Activated T-cell treated with anti-CD3 and anti-CD28 coated beads, Interleukin-2, amount 50 U/mL, for 24 hours (primary cell): ENCODE results near the gene INPP4A.
A peak's percentile ranks its signal among the peaks of the same experiment; 100 is the strongest.
"Not testable (repeated sequence)": the region's sequence is repeated elsewhere in the genome, so short reads cannot be mapped to it uniquely, and the experiment has no call there.

Experiments
- DNase-seq: peaks from one replicate; pipeline ENCODE4 v3.0.0-alpha.2; 2020
- H3K27ac Mint-ChIP-seq: 2 replicates; pipeline ENCODE4 v1.8.0; 2020; ENCODE audit warnings: mild to moderate bottlenecking, mixed read lengths
- H3K27me3 Mint-ChIP-seq: 2 replicates; pipeline ENCODE4 v1.8.0; 2020; ENCODE audit warnings: mixed read lengths
- H3K36me3 Mint-ChIP-seq: 2 replicates; pipeline ENCODE4 v1.8.0; 2020; ENCODE audit warnings: low read depth, mixed read lengths
- H3K4me1 Mint-ChIP-seq: 2 replicates; pipeline ENCODE4 v1.8.0; 2020; ENCODE audit warnings: low read depth, mixed read lengths
- H3K4me3 Mint-ChIP-seq: 2 replicates; pipeline ENCODE4 v1.8.0; 2020; ENCODE audit warnings: mild to moderate bottlenecking, moderate library complexity, mixed read lengths
- H3K9me3 Mint-ChIP-seq: 2 replicates; pipeline ENCODE4 v1.8.0; 2020; ENCODE audit warnings: mixed read lengths

Gene INPP4A

DNA sequence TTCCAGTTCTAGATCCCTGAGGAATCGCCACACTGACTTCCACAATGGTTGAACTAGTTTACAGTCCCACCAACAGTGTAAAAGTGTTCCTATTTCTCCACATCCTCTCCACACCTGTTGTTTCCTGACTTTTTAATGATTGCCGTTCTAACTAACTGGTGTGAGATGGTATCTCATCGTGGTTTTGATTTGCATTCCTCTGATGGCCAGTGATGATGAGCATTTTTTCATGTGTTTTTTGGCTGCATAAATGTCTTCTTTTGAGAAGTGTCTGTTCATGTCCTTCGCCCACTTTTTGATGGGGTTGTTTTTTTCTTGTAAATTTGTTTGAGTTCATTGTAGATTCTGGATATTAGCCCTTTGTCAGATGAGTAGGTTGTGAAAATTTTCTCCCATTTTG, 150.0 kb downstream of the INPP4A start:
- DNase-seq, H3K27me3 Mint-ChIP-seq: not testable (repeated sequence)
- peaks cover 89% of the 10 kb centered on the region for H3K36me3 Mint-ChIP-seq

DNA sequence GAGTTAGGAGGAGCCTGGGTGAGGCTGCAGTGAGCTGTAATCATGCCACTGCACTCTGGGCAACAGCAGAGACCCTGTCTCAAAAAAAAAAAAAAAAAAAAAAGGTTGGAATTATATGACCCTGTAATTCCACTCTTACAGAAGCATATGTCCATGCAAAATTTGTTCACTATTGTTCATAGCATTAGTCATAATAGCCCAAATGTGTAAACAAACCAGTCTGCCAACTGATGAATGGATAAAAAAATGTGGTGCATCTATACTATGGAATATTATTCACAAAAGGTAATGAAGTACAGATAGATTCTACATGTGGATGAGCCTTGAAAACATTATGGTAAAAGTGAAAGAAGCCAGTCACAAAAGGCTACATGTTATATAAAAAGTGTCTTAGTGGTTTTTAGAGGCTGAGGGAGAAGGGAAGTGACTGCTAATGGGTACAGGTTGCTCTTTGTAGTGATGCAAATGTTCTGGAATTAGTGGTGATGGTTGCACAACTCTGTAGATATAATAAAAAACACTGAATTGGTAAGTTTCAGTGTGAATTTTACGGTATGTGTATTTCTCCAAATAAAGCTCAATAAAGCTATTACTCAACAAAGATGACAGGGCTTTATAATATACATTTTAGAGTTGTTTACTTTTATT, 154.2 kb downstream of the INPP4A start:
- H3K4me3 Mint-ChIP-seq = no peak overlapping the region
- no peak for DNase-seq

More for the DNA sequence above, 150.0 kb downstream of the INPP4A start:
- not testable (repeated sequence) for H3K9me3 Mint-ChIP-seq, H3K4me3 Mint-ChIP-seq
- H3K4me1 Mint-ChIP-seq = peaks cover 18% of the 10 kb centered on the region
- peak overlapping the region; percentile 44 for H3K27ac Mint-ChIP-seq

GRCh38 chr2:98601532-98602132, 157.0 kb downstream of the INPP4A start:
- Mint-ChIP-seq H3K36me3 (peaks cover 89% of the 10 kb centered on the region), H3K27ac (peak overlapping the region; percentile 76), H3K27me3 (no peaks in the 10 kb centered on the region), H3K4me1 (peaks cover 42% of the 10 kb centered on the region), H3K4me3 (no peak overlapping the region), H3K9me3 (no peaks in the 10 kb centered on the region)
- DNase-seq = no peak

More for the DNA sequence above, 154.2 kb downstream of the INPP4A start:
- peak overlapping the region; percentile 69 for H3K27ac Mint-ChIP-seq
- H3K9me3 Mint-ChIP-seq = peaks cover 4% of the 10 kb centered on the region
- no peaks in the 10 kb centered on the region for H3K27me3 Mint-ChIP-seq
- peaks cover 91% of the 10 kb centered on the region for H3K36me3 Mint-ChIP-seq
- peaks cover 20% of the 10 kb centered on the region for H3K4me1 Mint-ChIP-seq

DNA sequence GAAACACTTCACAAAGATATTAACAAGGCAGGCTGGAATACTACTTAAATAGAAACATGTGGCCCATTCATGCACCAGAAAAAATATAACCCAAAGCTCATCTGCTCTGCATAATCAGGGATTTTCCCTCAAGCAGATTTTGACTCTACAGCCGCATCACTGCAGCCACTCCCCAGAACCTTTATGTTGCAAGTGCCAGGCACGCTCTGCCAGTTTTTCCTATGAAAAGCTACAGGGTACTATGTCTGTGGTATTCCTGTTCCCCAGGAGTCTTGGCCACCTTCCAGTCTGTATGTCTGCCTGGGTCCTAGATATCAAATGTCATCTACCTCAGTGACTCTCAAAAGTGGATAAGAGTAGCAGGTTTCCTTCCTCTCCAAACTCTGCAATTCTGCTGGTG, 159.9 kb downstream of the INPP4A start:
- H3K4me3 Mint-ChIP-seq = no peak overlapping the region
- peaks cover 85% of the 10 kb centered on the region for H3K36me3 Mint-ChIP-seq
- DNase-seq = no peak
- no peaks in the 10 kb centered on the region for H3K27me3 Mint-ChIP-seq
- peak overlapping the region; percentile 96 for H3K27ac Mint-ChIP-seq
- H3K9me3 Mint-ChIP-seq = no peaks in the 10 kb centered on the region
- peaks cover 41% of the 10 kb centered on the region for H3K4me1 Mint-ChIP-seq

- Mint-ChIP-seq H3K27me3 (no peaks in the 10 kb centered on the region), H3K9me3 (no peaks in the 10 kb centered on the region), H3K27ac (peak overlapping the region; percentile 96), H3K36me3 (peaks cover 85% of the 10 kb centered on the region), H3K4me3 (no peak overlapping the region), H3K4me1 (peaks cover 45% of the 10 kb centered on the region)
- DNase-seq = no peak
These were observed 160.4 kb downstream of the INPP4A start for GRCh38 chr2:98605076-98605475.

DNA sequence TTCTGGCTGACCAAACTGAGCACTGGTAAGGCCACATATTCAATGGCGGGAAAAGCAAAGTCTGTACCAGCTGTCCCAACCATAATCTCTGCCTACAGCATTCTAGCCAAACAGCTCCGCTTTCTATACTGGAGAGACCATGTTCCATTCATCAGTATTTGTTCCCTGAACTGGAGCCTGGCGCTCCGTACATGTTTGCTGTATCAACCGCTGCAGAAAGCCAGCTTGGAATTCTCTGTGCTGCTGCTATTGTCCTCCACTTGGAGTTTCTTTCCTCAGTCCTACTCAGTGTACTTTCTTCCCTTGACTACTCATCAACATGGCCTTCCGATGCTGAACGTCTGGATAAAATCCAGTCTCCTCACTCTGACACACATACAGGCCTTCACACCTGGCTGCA, 161.8 kb downstream of the INPP4A start:
- peak overlapping the region; percentile 96 for H3K27ac Mint-ChIP-seq
- no peaks in the 10 kb centered on the region for H3K27me3 Mint-ChIP-seq
- peaks cover 86% of the 10 kb centered on the region for H3K36me3 Mint-ChIP-seq
- no peaks in the 10 kb centered on the region for H3K9me3 Mint-ChIP-seq
- no peak for DNase-seq
- H3K4me3 Mint-ChIP-seq = peak overlapping the region; percentile 91
- H3K4me1 Mint-ChIP-seq = peaks cover 59% of the 10 kb centered on the region

GRCh38 chr2:98607104-98607503, 162.4 kb downstream of the INPP4A start:
- DNase-seq = no peak
- H3K27me3 Mint-ChIP-seq = no peaks in the 10 kb centered on the region
- H3K27ac Mint-ChIP-seq = peak overlapping the region; percentile 96
- peaks cover 63% of the 10 kb centered on the region for H3K4me1 Mint-ChIP-seq
- H3K36me3 Mint-ChIP-seq = peaks cover 85% of the 10 kb centered on the region
- H3K9me3 Mint-ChIP-seq = no peaks in the 10 kb centered on the region
- H3K4me3 Mint-ChIP-seq = peak overlapping the region; percentile 91

DNA sequence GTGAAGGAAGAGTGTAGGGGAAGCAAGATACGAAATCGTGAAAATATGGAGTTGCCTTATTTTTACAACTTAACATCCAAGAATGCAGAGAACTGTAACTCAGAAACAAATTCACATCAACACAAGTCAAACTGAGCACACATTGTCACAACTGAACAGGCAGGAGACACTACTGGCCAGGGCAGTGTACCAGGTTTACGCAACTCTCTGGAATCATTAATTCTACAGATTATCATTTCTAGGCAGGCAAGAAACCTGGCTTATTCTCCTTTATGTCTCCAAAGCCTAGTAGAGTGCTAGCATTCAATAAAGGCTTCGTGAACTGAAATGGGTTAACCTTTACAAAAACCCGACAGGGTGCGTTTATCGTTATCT, 163.1 kb downstream of the INPP4A start:
- Mint-ChIP-seq H3K27me3 (no peaks in the 10 kb centered on the region), H3K36me3 (peaks cover 85% of the 10 kb centered on the region), H3K9me3 (no peaks in the 10 kb centered on the region), H3K4me3 (peak overlapping the region; percentile 91), H3K27ac (peak overlapping the region; percentile 96), H3K4me1 (peaks cover 64% of the 10 kb centered on the region)
- no peak for DNase-seq

DNA sequence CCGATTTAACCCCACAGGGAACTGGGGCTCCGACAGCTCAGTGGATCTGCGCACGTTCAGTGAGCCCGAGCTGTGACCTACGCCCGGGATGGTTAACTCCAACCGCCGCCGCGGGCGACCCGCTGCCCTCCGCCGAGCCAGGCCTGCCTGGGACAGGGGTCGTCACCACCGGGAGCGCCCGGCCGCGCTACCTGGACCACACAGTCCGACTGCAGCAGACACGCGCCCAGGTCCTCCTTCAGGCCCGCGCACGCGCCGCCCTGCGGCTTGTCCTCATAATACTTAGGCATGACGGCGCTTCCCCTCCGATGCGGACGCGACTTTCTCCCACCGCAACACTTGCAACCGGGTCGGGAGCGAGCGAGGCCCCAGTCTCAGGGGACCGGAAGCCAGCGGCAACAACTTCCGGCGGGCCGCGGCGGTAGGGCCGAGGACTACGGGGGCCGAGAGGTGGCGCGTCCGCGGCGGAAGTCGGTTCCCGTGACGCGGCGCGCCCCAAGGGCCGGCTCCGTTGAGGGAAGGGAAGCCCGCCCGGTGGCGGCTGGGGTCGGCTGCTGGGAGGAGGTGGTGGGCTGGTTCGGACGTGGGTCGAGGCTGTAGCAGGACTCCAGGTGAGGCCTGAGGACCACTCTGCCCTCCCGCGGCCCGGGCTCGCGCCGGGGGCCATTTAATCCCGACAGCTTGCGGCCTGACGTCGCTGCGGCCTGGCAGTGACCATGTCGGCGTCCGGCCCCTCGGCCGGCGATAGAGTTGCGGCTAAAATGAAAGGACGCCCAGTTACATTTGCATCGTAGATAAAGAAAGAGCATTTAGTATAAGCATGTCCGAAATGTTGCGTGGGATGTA, 163.7 kb downstream of the INPP4A start, which contains the start of the genes COA5 and UNC50:
Gene COA5 (minus strand): TSS at position 397 of the 846 bp plus-strand sequence. CDS start 107 bp downstream, at position 290.
Gene UNC50 (plus strand): TSS at position 474 of the 846 bp plus-strand sequence. CDS start 1,171 bp downstream, outside the sequence.
- Mint-ChIP-seq H3K4me3 (peak within 1 kb of the TSS; percentile 91), H3K27ac (peak within 1 kb of the TSS; percentile 96), H3K36me3 (peaks cover 85% of the 10 kb centered on the region), H3K4me1 (peaks cover 65% of the 10 kb centered on the region), H3K27me3 (no peaks in the 10 kb centered on the region), H3K9me3 (no peaks in the 10 kb centered on the region)
- DNase-seq = peak; percentile 94

- peak overlapping the region; percentile 91 for H3K4me3 Mint-ChIP-seq
- no peaks in the 10 kb centered on the region for H3K27me3 Mint-ChIP-seq
- H3K36me3 Mint-ChIP-seq = peaks cover 85% of the 10 kb centered on the region
- no peak for DNase-seq
- no peaks in the 10 kb centered on the region for H3K9me3 Mint-ChIP-seq
- peak overlapping the region; percentile 96 for H3K27ac Mint-ChIP-seq
- H3K4me1 Mint-ChIP-seq = peaks cover 69% of the 10 kb centered on the region
These were observed 164.4 kb downstream of the INPP4A start for GRCh38 chr2:98608962-98609604.

DNA sequence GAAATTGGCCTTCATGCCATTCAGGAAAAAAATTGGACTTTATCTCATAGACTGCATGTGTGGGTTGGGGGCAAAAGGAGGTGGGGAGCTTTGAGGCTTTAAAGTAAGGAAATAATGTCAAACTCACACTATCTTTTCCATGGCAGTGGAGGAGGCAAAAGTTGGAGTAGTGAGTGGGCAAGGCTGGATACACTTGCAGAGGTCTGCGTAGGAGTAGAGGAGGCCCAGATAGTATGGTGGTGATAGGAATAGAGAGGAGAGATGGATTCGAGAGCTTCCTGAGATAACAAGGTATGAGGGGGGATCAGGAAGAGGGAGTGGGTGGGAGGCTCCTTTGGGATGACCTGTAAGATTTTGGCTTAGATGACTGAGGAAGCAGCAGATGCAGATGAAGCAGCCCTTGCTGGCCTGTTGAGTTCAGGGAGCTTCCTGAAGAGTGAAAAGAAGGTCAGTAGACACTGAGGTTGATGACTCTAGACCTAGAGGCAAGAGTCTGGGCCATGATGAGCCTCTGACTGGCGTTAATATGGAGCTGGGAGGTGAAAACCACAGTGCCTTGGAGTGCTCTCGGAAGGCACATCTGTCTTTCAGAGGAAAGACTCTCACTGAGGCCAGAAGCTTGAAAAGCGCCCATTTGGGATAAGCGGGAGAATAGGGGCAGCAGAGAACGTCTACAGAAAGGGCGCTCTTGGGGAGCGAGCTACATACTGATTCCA, 169.5 kb downstream of the INPP4A start:
- Mint-ChIP-seq H3K27me3 (no peaks in the 10 kb centered on the region), H3K27ac (peak overlapping the region; percentile 66), H3K4me1 (peaks cover 61% of the 10 kb centered on the region), H3K36me3 (peaks cover 94% of the 10 kb centered on the region), H3K9me3 (no peaks in the 10 kb centered on the region), H3K4me3 (no peak overlapping the region)
- no peak for DNase-seq

- Mint-ChIP-seq H3K4me3 (no peak overlapping the region), H3K36me3 (peaks cover 91% of the 10 kb centered on the region), H3K9me3 (no peaks in the 10 kb centered on the region), H3K27me3 (no peaks in the 10 kb centered on the region), H3K4me1 (peaks cover 61% of the 10 kb centered on the region), H3K27ac (peak overlapping the region; percentile 27)
- DNase-seq = no peak
These were observed 170.8 kb downstream of the INPP4A start for GRCh38 chr2:98615481-98615880.

DNA sequence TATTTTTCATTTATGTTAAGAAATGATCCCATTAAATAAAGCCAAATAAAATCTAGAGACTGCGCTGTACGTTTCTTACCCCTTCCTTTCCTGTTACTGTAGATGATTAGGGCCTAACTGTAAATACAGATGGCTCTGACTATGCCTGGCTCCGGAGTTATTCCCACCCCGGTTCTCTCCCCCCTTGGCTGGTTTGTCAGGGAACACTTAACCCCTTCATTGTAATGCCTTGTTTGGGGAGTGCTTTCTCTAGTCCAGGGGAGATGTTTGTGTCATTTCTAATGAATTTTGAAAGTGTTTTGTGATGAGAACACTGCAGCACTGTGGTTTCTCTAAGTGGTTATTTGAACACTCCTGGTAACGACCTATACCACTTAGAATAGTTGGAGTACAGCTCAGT, 172.5 kb downstream of the INPP4A start:
- Mint-ChIP-seq H3K9me3 (no peaks in the 10 kb centered on the region), H3K4me1 (peaks cover 57% of the 10 kb centered on the region), H3K36me3 (peaks cover 91% of the 10 kb centered on the region), H3K27me3 (no peaks in the 10 kb centered on the region), H3K4me3 (no peak overlapping the region), H3K27ac (peak overlapping the region; percentile 83)
- no peak for DNase-seq

GRCh38 chr2:98623657-98624056, 179.0 kb downstream of the INPP4A start:
- DNase-seq = no peak
- H3K4me3 Mint-ChIP-seq = no peak overlapping the region
- H3K36me3 Mint-ChIP-seq = peaks cover 66% of the 10 kb centered on the region
- H3K27ac Mint-ChIP-seq = peak overlapping the region; percentile 65
- peaks cover 51% of the 10 kb centered on the region for H3K4me1 Mint-ChIP-seq
- no peaks in the 10 kb centered on the region for H3K27me3 Mint-ChIP-seq
- H3K9me3 Mint-ChIP-seq = no peaks in the 10 kb centered on the region
